HG03280 (cell line): Measurements from ENCODE around the gene TUBB4B.

Experiments
- ATAC-seq: cut with Tn5 transposase; IDR thresholded peaks from one replicate; pipeline ENCODE4 v1.9.1; 2021; ENCODE audit warnings: mild to moderate bottlenecking, moderate library complexity; ENCODE audit not compliant: unreplicated experiment

Gene TUBB4B

GRCh38 chr9:137211532-137211931 lies 29.6 kb upstream of the TUBB4B start:
- ATAC-seq: no peak

GRCh38 chr9:137212520-137212919 lies 28.6 kb upstream of the TUBB4B start:
- no peak for ATAC-seq

GRCh38 chr9:137213160-137214060 lies 27.7 kb upstream of the TUBB4B start:
- no peak for ATAC-seq

GRCh38 chr9:137214620-137215019 lies 26.5 kb upstream of the TUBB4B start:
- no peak for ATAC-seq

GRCh38 chr9:137215196-137215986 lies 25.7 kb upstream of the TUBB4B start:
- no peak for ATAC-seq

GRCh38 chr9:137216188-137216965 lies 24.7 kb upstream of the TUBB4B start:
- no peak for ATAC-seq

GRCh38 chr9:137217276-137218211 lies 23.5 kb upstream of the TUBB4B start:
- no peak for ATAC-seq

GRCh38 chr9:137218212-137218753 lies 22.8 kb upstream of the TUBB4B start:
- no peak for ATAC-seq

- ATAC-seq: no peak
Measured at GRCh38 chr9:137218754-137219271, 22.3 kb upstream of the TUBB4B start.

- no peak for ATAC-seq
Measured at GRCh38 chr9:137219757-137220316, 21.2 kb upstream of the TUBB4B start.

- no peak for ATAC-seq
Measured at GRCh38 chr9:137220317-137221094, 20.6 kb upstream of the TUBB4B start.

GRCh38 chr9:137221095-137221505 lies 20.0 kb upstream of the TUBB4B start:
- no peak for ATAC-seq

GRCh38 chr9:137221506-137222111 lies 19.5 kb upstream of the TUBB4B start:
- ATAC-seq: no peak

- ATAC-seq: no peak
Measured at GRCh38 chr9:137222190-137223077, 18.7 kb upstream of the TUBB4B start, which contains the start of gene RNF208. Gene RNF208 (minus strand): TSS chr9:137222240. CDS start chr9:137221212, 1,028 bp downstream.

GRCh38 chr9:137223078-137223970 lies 17.8 kb upstream of the TUBB4B start:
- ATAC-seq: peak; percentile 78
